ENCODE measurements around the gene HRH1.

The HRH1 gene

GRCh38 chr3:11302444-11302843 is 148.2 kb downstream of the HRH1 start:
- in situ Hi-C loops (cut with MboI; ENCODE audit: low sequenced_read_pairs, unreplicated experiment), result no loop called here
- DNase-seq (ENCODE audit: low spot score), result no peak
- TF ChIP-seq CTCF (IDR thresholded peaks at IDR 0.05; ENCODE audit: borderline replicate concordance, control extremely low read depth, extremely low read depth, insufficient read depth, missing control alignments), result no peak

GRCh38 chr3:11304175-11304574 is 149.9 kb downstream of the HRH1 start:
- TF ChIP-seq CTCF (IDR thresholded peaks at IDR 0.05; ENCODE audit: borderline replicate concordance, control extremely low read depth, extremely low read depth, insufficient read depth, missing control alignments), result no peak
- in situ Hi-C loops (cut with MboI; ENCODE audit: low sequenced_read_pairs, unreplicated experiment), result no loop called here
- DNase-seq (ENCODE audit: low spot score), result no peak

GRCh38 chr3:11305509-11305908 is 151.2 kb downstream of the HRH1 start:
- no peak for DNase-seq (ENCODE audit: low spot score)
- no peak for TF ChIP-seq CTCF (IDR thresholded peaks at IDR 0.05; ENCODE audit: borderline replicate concordance, control extremely low read depth, extremely low read depth, insufficient read depth, missing control alignments)
- in situ Hi-C loops (cut with MboI; ENCODE audit: low sequenced_read_pairs, unreplicated experiment), result no loop called here

GRCh38 chr3:11306817-11307589 is 152.7 kb downstream of the HRH1 start:
- no peak for TF ChIP-seq CTCF (IDR thresholded peaks at IDR 0.05; ENCODE audit: borderline replicate concordance, control extremely low read depth, extremely low read depth, insufficient read depth, missing control alignments)
- DNase-seq (ENCODE audit: low spot score), result no peak
- in situ Hi-C loops (cut with MboI; ENCODE audit: low sequenced_read_pairs, unreplicated experiment), result no loop called here

GRCh38 chr3:11307830-11308432 is 153.6 kb downstream of the HRH1 start:
- in situ Hi-C loops (cut with MboI; ENCODE audit: low sequenced_read_pairs, unreplicated experiment), result no loop called here
- no peak for DNase-seq (ENCODE audit: low spot score)
- no peak for TF ChIP-seq CTCF (IDR thresholded peaks at IDR 0.05; ENCODE audit: borderline replicate concordance, control extremely low read depth, extremely low read depth, insufficient read depth, missing control alignments)

- in situ Hi-C loops (cut with MboI; ENCODE audit: low sequenced_read_pairs, unreplicated experiment), result no loop called here
- no peak for TF ChIP-seq CTCF (IDR thresholded peaks at IDR 0.05; ENCODE audit: borderline replicate concordance, control extremely low read depth, extremely low read depth, insufficient read depth, missing control alignments)
- no peak for DNase-seq (ENCODE audit: low spot score)
Observed at GRCh38 chr3:11310258-11310657, 156.0 kb downstream of the HRH1 start.

Data from GM13976 (cell line).